HEK293 (cell line): Measurements from ENCODE around the gene DDX42.

Experiments
- BCL11A ChIP-seq: fragments of 450-650 bp; formaldehyde crosslinking; IDR thresholded peaks from 2 replicates; pipeline ENCODE4 v1.5.1; 2016; ENCODE audit warnings: low read depth, missing biosample characterization, missing genetic modification characterization
- KLF16 ChIP-seq: fragments of 450-650 bp; formaldehyde crosslinking; IDR thresholded peaks from 2 replicates; pipeline ENCODE4 v1.5.1; 2017; ENCODE audit warnings: missing biosample characterization, missing genetic modification characterization
- ZBTB1 ChIP-seq: fragments of 450-650 bp; formaldehyde crosslinking; IDR thresholded peaks from 2 replicates; pipeline ENCODE4 v1.5.1; 2016; ENCODE audit warnings: missing biosample characterization, missing genetic modification characterization
- ZNF121 ChIP-seq: fragments of 450-650 bp; formaldehyde crosslinking; IDR thresholded peaks from 2 replicates; pipeline ENCODE4 v1.5.1; 2016; ENCODE audit warnings: missing biosample characterization, missing genetic modification characterization
- ZNF416 ChIP-seq: fragments of 450-650 bp; formaldehyde crosslinking; IDR thresholded peaks from 2 replicates; pipeline ENCODE4 v1.5.1; 2016; ENCODE audit warnings: missing biosample characterization, missing genetic modification characterization
- ZNF660 ChIP-seq: fragments of 450-650 bp; IDR thresholded peaks from 2 replicates; pipeline ENCODE4 v1.5.1; 2018; ENCODE audit warnings: missing biosample characterization, mild to moderate bottlenecking, missing genetic modification characterization
- ZNF664 ChIP-seq: fragments of 450-650 bp; formaldehyde crosslinking; IDR thresholded peaks from 2 replicates; pipeline ENCODE4 v1.5.1; 2016; ENCODE audit warnings: missing biosample characterization, missing genetic modification characterization
- TF ChIP-seq, protein P1 (sequence below): fragments of 450-650 bp; formaldehyde crosslinking; IDR thresholded peaks from 2 replicates; pipeline ENCODE4 v1.5.1; 2016; ENCODE audit warnings: missing biosample characterization, missing genetic modification characterization
- TF ChIP-seq, protein P2 (sequence below): fragments of 450-650 bp; formaldehyde crosslinking; IDR thresholded peaks from 2 replicates; pipeline ENCODE4 v1.5.1; 2016; ENCODE audit warnings: missing biosample characterization, missing genetic modification characterization
- TF ChIP-seq, protein P3 (sequence below): fragments of 450-650 bp; formaldehyde crosslinking; conservative IDR thresholded peaks from 2 replicates; pipeline ENCODE4 v1.5.1; 2016; ENCODE audit warnings: low read depth, missing biosample characterization, missing genetic modification characterization
- TF ChIP-seq, protein P4 (sequence below): fragments of 450-650 bp; formaldehyde crosslinking; IDR thresholded peaks from 2 replicates; pipeline ENCODE4 v1.5.1; 2016; ENCODE audit warnings: missing biosample characterization, missing genetic modification characterization
- TF ChIP-seq, protein P5 (sequence below): fragments of 450-650 bp; IDR thresholded peaks from 2 replicates; pipeline ENCODE4 v1.5.1; 2018; ENCODE audit warnings: missing biosample characterization, mild to moderate bottlenecking, missing genetic modification characterization
- TF ChIP-seq, protein P6 (sequence below): fragments of 450-650 bp; formaldehyde crosslinking; IDR thresholded peaks from 2 replicates; pipeline ENCODE4 v1.5.1; 2017; ENCODE audit warnings: missing biosample characterization, missing genetic modification characterization
- TF ChIP-seq, protein P7 (sequence below): fragments of 450-650 bp; formaldehyde crosslinking; IDR thresholded peaks from 2 replicates; pipeline ENCODE4 v1.5.1; 2016; ENCODE audit warnings: missing biosample characterization, missing genetic modification characterization
- TF ChIP-seq, protein P8 (sequence below): fragments of 450-650 bp; formaldehyde crosslinking; IDR thresholded peaks from 2 replicates; pipeline ENCODE4 v1.5.1; 2016; ENCODE audit warnings: missing biosample characterization, missing genetic modification characterization, borderline replicate concordance

The DDX42 gene

DNA sequence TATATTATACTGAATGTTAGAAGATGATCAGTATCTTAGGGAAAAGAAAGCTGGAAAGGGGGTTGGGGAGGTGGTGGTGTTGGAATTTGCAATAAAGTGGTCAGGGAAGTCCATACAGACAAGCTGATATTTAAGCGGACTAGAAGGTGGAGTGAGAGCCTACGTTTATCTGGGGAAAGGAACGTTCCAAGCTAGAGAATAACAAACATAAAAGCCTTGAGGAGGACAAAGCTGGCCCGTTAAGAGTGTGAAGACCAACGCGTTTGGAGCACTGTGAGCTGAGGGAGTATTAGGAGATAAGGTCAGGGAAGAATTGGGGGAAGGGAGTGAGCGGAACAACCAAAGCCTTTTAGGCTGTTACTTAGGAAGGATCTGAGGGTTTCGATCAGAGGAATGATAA, 1.4 kb downstream of the DDX42 start (continued):
- TF ChIP-seq, protein P1, sequence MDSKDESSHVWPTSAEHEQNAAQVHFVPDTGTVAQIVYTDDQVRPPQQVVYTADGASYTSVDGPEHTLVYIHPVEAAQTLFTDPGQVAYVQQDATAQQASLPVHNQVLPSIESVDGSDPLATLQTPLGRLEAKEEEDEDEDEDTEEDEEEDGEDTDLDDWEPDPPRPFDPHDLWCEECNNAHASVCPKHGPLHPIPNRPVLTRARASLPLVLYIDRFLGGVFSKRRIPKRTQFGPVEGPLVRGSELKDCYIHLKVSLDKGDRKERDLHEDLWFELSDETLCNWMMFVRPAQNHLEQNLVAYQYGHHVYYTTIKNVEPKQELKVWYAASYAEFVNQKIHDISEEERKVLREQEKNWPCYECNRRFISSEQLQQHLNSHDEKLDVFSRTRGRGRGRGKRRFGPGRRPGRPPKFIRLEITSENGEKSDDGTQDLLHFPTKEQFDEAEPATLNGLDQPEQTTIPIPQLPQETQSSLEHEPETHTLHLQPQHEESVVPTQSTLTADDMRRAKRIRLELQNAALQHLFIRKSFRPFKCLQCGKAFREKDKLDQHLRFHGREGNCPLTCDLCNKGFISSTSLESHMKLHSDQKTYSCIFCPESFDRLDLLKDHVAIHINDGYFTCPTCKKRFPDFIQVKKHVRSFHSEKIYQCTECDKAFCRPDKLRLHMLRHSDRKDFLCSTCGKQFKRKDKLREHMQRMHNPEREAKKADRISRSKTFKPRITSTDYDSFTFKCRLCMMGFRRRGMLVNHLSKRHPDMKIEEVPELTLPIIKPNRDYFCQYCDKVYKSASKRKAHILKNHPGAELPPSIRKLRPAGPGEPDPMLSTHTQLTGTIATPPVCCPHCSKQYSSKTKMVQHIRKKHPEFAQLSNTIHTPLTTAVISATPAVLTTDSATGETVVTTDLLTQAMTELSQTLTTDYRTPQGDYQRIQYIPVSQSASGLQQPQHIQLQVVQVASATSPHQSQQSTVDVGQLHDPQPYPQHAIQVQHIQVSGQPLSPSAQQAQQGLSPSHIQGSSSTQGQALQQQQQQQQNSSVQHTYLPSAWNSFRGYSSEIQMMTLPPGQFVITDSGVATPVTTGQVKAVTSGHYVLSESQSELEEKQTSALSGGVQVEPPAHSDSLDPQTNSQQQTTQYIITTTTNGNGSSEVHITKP (tag by site-specific recombination), result peak; percentile 15; the same call in 1 of the 2 replicates
- TF ChIP-seq ZNF664 (tag by site-specific recombination) (no peak), ZBTB1 (tag by site-specific recombination) (no peak), BCL11A (tag by site-specific recombination) (no peak), ZNF416 (tag by site-specific recombination) (no peak), KLF16 (tag by site-specific recombination) (no peak), ZNF121 (tag by site-specific recombination) (no peak), ZNF660 (tag by site-specific recombination) (no peak)
- TF ChIP-seq, protein P2, sequence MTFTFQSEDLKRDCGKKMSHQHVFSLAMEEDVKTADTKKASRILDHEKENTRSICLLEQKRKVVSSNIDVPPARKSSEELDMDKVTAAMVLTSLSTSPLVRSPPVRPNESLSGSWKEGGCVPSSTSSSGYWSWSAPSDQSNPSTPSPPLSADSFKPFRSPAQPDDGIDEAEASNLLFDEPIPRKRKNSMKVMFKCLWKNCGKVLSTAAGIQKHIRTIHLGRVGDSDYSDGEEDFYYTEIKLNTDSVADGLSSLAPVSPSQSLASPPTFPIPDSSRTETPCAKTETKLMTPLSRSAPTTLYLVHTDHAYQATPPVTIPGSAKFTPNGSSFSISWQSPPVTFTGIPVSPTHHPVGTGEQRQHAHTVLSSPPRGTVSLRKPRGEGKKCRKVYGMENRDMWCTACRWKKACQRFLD (tag by site-specific recombination), result no peak
- TF ChIP-seq, protein P3, sequence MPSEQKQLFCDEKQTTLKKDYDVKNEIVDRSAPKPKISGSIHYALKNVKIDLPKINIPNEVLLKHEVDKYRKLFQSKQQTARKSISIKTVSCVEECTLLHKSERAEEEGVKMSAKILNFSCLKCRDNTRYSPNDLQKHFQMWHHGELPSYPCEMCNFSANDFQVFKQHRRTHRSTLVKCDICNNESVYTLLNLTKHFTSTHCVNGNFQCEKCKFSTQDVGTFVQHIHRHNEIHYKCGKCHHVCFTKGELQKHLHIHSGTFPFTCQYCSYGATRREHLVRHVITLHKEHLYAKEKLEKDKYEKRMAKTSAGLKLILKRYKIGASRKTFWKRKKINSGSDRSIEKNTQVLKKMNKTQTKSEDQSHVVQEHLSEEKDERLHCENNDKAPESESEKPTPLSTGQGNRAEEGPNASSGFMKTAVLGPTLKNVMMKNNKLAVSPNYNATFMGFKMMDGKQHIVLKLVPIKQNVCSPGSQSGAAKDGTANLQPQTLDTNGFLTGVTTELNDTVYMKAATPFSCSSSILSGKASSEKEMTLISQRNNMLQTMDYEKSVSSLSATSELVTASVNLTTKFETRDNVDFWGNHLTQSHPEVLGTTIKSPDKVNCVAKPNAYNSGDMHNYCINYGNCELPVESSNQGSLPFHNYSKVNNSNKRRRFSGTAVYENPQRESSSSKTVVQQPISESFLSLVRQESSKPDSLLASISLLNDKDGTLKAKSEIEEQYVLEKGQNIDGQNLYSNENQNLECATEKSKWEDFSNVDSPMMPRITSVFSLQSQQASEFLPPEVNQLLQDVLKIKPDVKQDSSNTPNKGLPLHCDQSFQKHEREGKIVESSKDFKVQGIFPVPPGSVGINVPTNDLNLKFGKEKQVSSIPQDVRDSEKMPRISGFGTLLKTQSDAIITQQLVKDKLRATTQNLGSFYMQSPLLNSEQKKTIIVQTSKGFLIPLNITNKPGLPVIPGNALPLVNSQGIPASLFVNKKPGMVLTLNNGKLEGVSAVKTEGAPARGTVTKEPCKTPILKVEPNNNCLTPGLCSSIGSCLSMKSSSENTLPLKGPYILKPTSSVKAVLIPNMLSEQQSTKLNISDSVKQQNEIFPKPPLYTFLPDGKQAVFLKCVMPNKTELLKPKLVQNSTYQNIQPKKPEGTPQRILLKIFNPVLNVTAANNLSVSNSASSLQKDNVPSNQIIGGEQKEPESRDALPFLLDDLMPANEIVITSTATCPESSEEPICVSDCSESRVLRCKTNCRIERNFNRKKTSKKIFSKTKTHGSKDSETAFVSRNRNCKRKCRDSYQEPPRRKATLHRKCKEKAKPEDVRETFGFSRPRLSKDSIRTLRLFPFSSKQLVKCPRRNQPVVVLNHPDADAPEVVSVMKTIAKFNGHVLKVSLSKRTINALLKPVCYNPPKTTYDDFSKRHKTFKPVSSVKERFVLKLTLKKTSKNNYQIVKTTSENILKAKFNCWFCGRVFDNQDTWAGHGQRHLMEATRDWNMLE (tag by site-specific recombination), result no peak
- TF ChIP-seq, protein P4, sequence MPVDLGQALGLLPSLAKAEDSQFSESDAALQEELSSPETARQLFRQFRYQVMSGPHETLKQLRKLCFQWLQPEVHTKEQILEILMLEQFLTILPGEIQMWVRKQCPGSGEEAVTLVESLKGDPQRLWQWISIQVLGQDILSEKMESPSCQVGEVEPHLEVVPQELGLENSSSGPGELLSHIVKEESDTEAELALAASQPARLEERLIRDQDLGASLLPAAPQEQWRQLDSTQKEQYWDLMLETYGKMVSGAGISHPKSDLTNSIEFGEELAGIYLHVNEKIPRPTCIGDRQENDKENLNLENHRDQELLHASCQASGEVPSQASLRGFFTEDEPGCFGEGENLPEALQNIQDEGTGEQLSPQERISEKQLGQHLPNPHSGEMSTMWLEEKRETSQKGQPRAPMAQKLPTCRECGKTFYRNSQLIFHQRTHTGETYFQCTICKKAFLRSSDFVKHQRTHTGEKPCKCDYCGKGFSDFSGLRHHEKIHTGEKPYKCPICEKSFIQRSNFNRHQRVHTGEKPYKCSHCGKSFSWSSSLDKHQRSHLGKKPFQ (tag by site-specific recombination), result peak; percentile 54; the same call in 1 of the 2 replicates
- TF ChIP-seq, protein P5, sequence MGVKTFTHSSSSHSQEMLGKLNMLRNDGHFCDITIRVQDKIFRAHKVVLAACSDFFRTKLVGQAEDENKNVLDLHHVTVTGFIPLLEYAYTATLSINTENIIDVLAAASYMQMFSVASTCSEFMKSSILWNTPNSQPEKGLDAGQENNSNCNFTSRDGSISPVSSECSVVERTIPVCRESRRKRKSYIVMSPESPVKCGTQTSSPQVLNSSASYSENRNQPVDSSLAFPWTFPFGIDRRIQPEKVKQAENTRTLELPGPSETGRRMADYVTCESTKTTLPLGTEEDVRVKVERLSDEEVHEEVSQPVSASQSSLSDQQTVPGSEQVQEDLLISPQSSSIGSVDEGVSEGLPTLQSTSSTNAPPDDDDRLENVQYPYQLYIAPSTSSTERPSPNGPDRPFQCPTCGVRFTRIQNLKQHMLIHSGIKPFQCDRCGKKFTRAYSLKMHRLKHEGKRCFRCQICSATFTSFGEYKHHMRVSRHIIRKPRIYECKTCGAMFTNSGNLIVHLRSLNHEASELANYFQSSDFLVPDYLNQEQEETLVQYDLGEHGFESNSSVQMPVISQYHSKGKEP, result no peak
- TF ChIP-seq, protein P6, sequence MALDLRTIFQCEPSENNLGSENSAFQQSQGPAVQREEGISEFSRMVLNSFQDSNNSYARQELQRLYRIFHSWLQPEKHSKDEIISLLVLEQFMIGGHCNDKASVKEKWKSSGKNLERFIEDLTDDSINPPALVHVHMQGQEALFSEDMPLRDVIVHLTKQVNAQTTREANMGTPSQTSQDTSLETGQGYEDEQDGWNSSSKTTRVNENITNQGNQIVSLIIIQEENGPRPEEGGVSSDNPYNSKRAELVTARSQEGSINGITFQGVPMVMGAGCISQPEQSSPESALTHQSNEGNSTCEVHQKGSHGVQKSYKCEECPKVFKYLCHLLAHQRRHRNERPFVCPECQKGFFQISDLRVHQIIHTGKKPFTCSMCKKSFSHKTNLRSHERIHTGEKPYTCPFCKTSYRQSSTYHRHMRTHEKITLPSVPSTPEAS, result no peak
- TF ChIP-seq, protein P7, sequence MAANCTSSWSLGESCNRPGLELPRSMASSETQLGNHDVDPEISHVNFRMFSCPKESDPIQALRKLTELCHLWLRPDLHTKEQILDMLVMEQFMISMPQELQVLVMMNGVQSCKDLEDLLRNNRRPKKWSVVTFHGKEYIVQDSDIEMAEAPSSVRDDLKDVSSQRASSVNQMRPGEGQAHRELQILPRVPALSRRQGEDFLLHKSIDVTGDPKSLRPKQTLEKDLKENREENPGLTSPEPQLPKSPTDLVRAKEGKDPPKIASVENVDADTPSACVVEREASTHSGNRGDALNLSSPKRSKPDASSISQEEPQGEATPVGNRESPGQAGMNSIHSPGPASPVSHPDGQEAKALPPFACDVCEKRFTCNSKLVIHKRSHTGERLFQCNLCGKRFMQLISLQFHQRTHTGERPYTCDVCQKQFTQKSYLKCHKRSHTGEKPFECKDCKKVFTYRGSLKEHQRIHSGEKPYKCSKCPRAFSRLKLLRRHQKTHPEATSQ (tag by site-specific recombination), result no peak
- TF ChIP-seq, protein P8, sequence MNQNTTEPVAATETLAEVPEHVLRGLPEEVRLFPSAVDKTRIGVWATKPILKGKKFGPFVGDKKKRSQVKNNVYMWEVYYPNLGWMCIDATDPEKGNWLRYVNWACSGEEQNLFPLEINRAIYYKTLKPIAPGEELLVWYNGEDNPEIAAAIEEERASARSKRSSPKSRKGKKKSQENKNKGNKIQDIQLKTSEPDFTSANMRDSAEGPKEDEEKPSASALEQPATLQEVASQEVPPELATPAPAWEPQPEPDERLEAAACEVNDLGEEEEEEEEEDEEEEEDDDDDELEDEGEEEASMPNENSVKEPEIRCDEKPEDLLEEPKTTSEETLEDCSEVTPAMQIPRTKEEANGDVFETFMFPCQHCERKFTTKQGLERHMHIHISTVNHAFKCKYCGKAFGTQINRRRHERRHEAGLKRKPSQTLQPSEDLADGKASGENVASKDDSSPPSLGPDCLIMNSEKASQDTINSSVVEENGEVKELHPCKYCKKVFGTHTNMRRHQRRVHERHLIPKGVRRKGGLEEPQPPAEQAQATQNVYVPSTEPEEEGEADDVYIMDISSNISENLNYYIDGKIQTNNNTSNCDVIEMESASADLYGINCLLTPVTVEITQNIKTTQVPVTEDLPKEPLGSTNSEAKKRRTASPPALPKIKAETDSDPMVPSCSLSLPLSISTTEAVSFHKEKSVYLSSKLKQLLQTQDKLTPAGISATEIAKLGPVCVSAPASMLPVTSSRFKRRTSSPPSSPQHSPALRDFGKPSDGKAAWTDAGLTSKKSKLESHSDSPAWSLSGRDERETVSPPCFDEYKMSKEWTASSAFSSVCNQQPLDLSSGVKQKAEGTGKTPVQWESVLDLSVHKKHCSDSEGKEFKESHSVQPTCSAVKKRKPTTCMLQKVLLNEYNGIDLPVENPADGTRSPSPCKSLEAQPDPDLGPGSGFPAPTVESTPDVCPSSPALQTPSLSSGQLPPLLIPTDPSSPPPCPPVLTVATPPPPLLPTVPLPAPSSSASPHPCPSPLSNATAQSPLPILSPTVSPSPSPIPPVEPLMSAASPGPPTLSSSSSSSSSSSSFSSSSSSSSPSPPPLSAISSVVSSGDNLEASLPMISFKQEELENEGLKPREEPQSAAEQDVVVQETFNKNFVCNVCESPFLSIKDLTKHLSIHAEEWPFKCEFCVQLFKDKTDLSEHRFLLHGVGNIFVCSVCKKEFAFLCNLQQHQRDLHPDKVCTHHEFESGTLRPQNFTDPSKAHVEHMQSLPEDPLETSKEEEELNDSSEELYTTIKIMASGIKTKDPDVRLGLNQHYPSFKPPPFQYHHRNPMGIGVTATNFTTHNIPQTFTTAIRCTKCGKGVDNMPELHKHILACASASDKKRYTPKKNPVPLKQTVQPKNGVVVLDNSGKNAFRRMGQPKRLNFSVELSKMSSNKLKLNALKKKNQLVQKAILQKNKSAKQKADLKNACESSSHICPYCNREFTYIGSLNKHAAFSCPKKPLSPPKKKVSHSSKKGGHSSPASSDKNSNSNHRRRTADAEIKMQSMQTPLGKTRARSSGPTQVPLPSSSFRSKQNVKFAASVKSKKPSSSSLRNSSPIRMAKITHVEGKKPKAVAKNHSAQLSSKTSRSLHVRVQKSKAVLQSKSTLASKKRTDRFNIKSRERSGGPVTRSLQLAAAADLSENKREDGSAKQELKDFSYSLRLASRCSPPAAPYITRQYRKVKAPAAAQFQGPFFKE (tag by site-specific recombination), result no peak
